ENCODE measurements around the gene ZNF511.

- no peak for TF ChIP-seq GATA1 (IDR thresholded peaks at IDR 0.05; ENCODE audit: low read depth, low read length)
- no peak for TF ChIP-seq POLR2A (IDR thresholded peaks at IDR 0.05; ENCODE audit: low read length)
Measured at GRCh38 chr10:133299738-133300137, 9.0 kb upstream of the ZNF511 start.
